SK-N-SH treated with all-trans-retinoic acid at 6 μM for 48 hours (cell line): ENCODE results near the gene AXIN1.

Experiments used
- ATAC-seq: fragments of 200-7000 bp; cut with Tn5 transposase; 3 replicates; pipeline ENCODE4 v1.9.1; 2020; ENCODE audit warnings: mild to moderate bottlenecking, moderate library complexity
- ARNTL ChIP-seq: fragments of 450-650 bp; formaldehyde crosslinking; IDR thresholded peaks from 2 replicates; pipeline ENCODE4 v1.5.0; 2020; ENCODE audit warnings: low read depth, mild to moderate bottlenecking, moderate library complexity, borderline replicate concordance
- BACH2 ChIP-seq: fragments of 250-450 bp; sonication (Bioruptor Pico); IDR thresholded peaks from 2 replicates; pipeline ENCODE4 v1.9.0; 2021; ENCODE audit warnings: mild to moderate bottlenecking, borderline replicate concordance
- CREB5 ChIP-seq: fragments of 250-450 bp; sonication (Bioruptor Pico); IDR thresholded peaks from 2 replicates; pipeline ENCODE4 v1.5.1; 2020; ENCODE audit warnings: low read depth, mild to moderate bottlenecking, moderate library complexity
- CSDC2 ChIP-seq: fragments of 250-450 bp; sonication (Bioruptor Pico); IDR thresholded peaks from 2 replicates; pipeline ENCODE4 v1.5.0; 2020; ENCODE audit warnings: mild to moderate bottlenecking, moderate library complexity
- CSRNP3 ChIP-seq: fragments of 250-450 bp; sonication (Bioruptor Pico); IDR thresholded peaks from 2 replicates; pipeline ENCODE4 v1.5.1; 2021; ENCODE audit warnings: mild to moderate bottlenecking, moderate library complexity
- ESRRG ChIP-seq: fragments of 250-450 bp; sonication (Bioruptor Pico); IDR thresholded peaks from 2 replicates; pipeline ENCODE4 v1.6.1; 2021; ENCODE audit warnings: mild to moderate bottlenecking
- ISL1 ChIP-seq: fragments of 250-450 bp; sonication (Bioruptor Pico); IDR thresholded peaks from 2 replicates; pipeline ENCODE4 v2.1.2; 2022; ENCODE audit warnings: mild to moderate bottlenecking, moderate library complexity
- PATZ1 ChIP-seq: fragments of 250-450 bp; sonication (Bioruptor Pico); IDR thresholded peaks from 2 replicates; pipeline ENCODE4 v1.8.0; 2020; ENCODE audit warnings: mild to moderate bottlenecking, moderate library complexity, borderline replicate concordance
- POU6F1 ChIP-seq: fragments of 250-450 bp; sonication (Bioruptor Pico); IDR thresholded peaks from 2 replicates; pipeline ENCODE4 v1.8.0; 2021; ENCODE audit warnings: low read depth, mild to moderate bottlenecking, moderate library complexity, borderline replicate concordance
- PPARA ChIP-seq: fragments of 250-450 bp; sonication (Bioruptor Pico); IDR thresholded peaks from 2 replicates; pipeline ENCODE4 v1.5.0; 2020; ENCODE audit warnings: mild to moderate bottlenecking, borderline replicate concordance
- RARB ChIP-seq: fragments of 250-450 bp; sonication (Bioruptor Pico); IDR thresholded peaks from 2 replicates; pipeline ENCODE4 v1.8.0; 2021; ENCODE audit warnings: mild to moderate bottlenecking, moderate library complexity
- SNAI2 ChIP-seq: fragments of 250-450 bp; sonication (Bioruptor Pico); IDR thresholded peaks from 2 replicates; pipeline ENCODE4 v1.5.0; 2020; ENCODE audit warnings: mild to moderate bottlenecking, moderate library complexity
- TCF4 ChIP-seq: fragments of 250-450 bp; sonication (Bioruptor Pico); IDR thresholded peaks from 2 replicates; pipeline ENCODE4 v1.8.0; 2021; ENCODE audit warnings: mild to moderate bottlenecking, moderate library complexity, borderline replicate concordance
- TOX ChIP-seq: fragments of 250-450 bp; sonication (Bioruptor Pico); IDR thresholded peaks from 2 replicates; pipeline ENCODE4 v1.8.0; 2021; ENCODE audit warnings: mild to moderate bottlenecking, moderate library complexity, borderline replicate concordance
- TSHZ2 ChIP-seq: fragments of 250-450 bp; sonication (Bioruptor Pico); IDR thresholded peaks from 2 replicates; pipeline ENCODE4 v1.5.0; 2020; ENCODE audit warnings: mild to moderate bottlenecking, moderate library complexity
- ZC3H10 ChIP-seq: fragments of 250-450 bp; sonication (Bioruptor Pico); IDR thresholded peaks from 2 replicates; pipeline ENCODE4 v1.5.1; 2021; ENCODE audit warnings: mild to moderate bottlenecking, moderate library complexity
- ZFP30 ChIP-seq: fragments of 450-650 bp; formaldehyde crosslinking; IDR thresholded peaks from 2 replicates; pipeline ENCODE4 v1.5.0; 2022; ENCODE audit warnings: mild to moderate bottlenecking, moderate library complexity
- ZNF565 ChIP-seq: fragments of 450-650 bp; formaldehyde crosslinking; conservative IDR thresholded peaks from 2 replicates; pipeline ENCODE4 v1.5.0; 2020; ENCODE audit warnings: low read depth, mild to moderate bottlenecking, moderate library complexity
- ZNF70 ChIP-seq: fragments of 450-650 bp; formaldehyde crosslinking; IDR thresholded peaks from 2 replicates; pipeline ENCODE4 v1.5.0; 2020; ENCODE audit warnings: mild to moderate bottlenecking, moderate library complexity
- ZNF8 ChIP-seq: fragments of 450-650 bp; formaldehyde crosslinking; IDR thresholded peaks from 2 replicates; pipeline ENCODE4 v1.5.0; 2020; ENCODE audit warnings: mild to moderate bottlenecking, moderate library complexity

Gene AXIN1

GRCh38 chr16:290015-290680 is 62.4 kb downstream of the AXIN1 start:
- ATAC-seq = no peak
- TF ChIP-seq TSHZ2 (no peak), BACH2 (CRISPR knock-in tag) (no peak), CREB5 (CRISPR knock-in tag) (no peak), PPARA (CRISPR knock-in tag) (no peak), ARNTL (CRISPR knock-in tag) (no peak), ISL1 (CRISPR knock-in tag) (no peak), TCF4 (CRISPR knock-in tag) (no peak), RARB (CRISPR knock-in tag) (no peak), ZNF8 (CRISPR knock-in tag) (no peak), PATZ1 (CRISPR knock-in tag) (no peak), ZNF565 (CRISPR knock-in tag) (no peak), SNAI2 (no peak), ZFP30 (CRISPR knock-in tag) (no peak), TOX (CRISPR knock-in tag) (no peak), ESRRG (no peak), ZNF70 (no peak), CSRNP3 (CRISPR knock-in tag) (no peak)

- ATAC-seq = no peak
- no peak for TF ChIP-seq ZNF70
Observed at GRCh38 chr16:289395-289997, 63.0 kb downstream of the AXIN1 start.

GRCh38 chr16:287981-288920 is 64.3 kb downstream of the AXIN1 start:
- no peak for ATAC-seq
- TF ChIP-seq TCF4 (CRISPR knock-in tag) = no peak
- no peak for TF ChIP-seq ZC3H10
- TF ChIP-seq PPARA (CRISPR knock-in tag) = no peak
- TF ChIP-seq ZNF565 (CRISPR knock-in tag) = no peak

GRCh38 chr16:287298-287811 is 65.2 kb downstream of the AXIN1 start:
- ATAC-seq = no peak
- TF ChIP-seq RARB (CRISPR knock-in tag) (no peak), SNAI2 (no peak), ZC3H10 (no peak), ZNF8 (CRISPR knock-in tag) (no peak), CREB5 (CRISPR knock-in tag) (no peak), POU6F1 (CRISPR knock-in tag) (no peak), ZFP30 (CRISPR knock-in tag) (no peak), PATZ1 (CRISPR knock-in tag) (no peak), CSDC2 (no peak), ZNF70 (no peak)
